Esophagus muscularis mucosa (tissue), 4 donors: ENCODE results near the gene KCNB1. TPM values are rescaled to one million over a fixed set of nuclear protein-coding genes. Genes with fewer than 3 reads are reported as not detected.
A peak's percentile ranks its signal among the peaks of the same experiment; 100 is the strongest.
"Not testable (repeated sequence)": the region's sequence is repeated elsewhere in the genome, so short reads cannot be mapped to it uniquely, and the experiment has no call there.

Source experiments
- DNase-seq: peaks from one replicate; pipeline ENCODE4 v3.0.0-alpha.2; 2017; ENCODE audit errors: extremely low spot score
- H3K27ac ChIP-seq, 4 donors: fragments of 200-600 bp; sonication (generic); replicated peaks in 1 of 4; 1 replicate in 3 of 4; 2 replicates in 1 of 4; pipeline ENCODE4 v1.5.1; 2016 to 2019; ENCODE audit warnings: mild to moderate bottlenecking in 1 of 4
- H3K27me3 ChIP-seq, 4 donors: fragments of 200-600 bp; sonication (generic); one replicate each; pipeline versions ENCODE4 v1.5.1 to v1.6.0; 2016 to 2019
- H3K36me3 ChIP-seq, 4 donors: fragments of 200-600 bp; sonication (generic); one replicate each; pipeline ENCODE4 v1.5.1; 2016 to 2019
- H3K4me1 ChIP-seq, 4 donors: fragments of 200-600 bp; sonication (generic); one replicate each; pipeline ENCODE4 v1.5.1; 2016 to 2019
- H3K4me3 ChIP-seq, 4 donors: fragments of 200-600 bp; sonication (generic); 1 replicate in 2 of 4; 2 replicates in 2 of 4; pipeline ENCODE4 v1.5.1; 2016 to 2019; ENCODE audit warnings: mild to moderate bottlenecking in 4 of 4, moderate library complexity in 1 of 4
- H3K9me3 ChIP-seq, 4 donors: fragments of 200-600 bp; sonication (generic); 1 replicate in 3 of 4; 2 replicates in 1 of 4; pipeline ENCODE4 v1.5.1; 2016 to 2019
- EP300 ChIP-seq: sonication (generic); formaldehyde crosslinking; IDR thresholded peaks from one replicate; pipeline ENCODE4 v1.6.1; 2017; ENCODE audit warnings: antibody characterized with exemption
- POLR2A ChIP-seq: fragments of 450-650 bp; IDR thresholded peaks from one replicate; pipeline ENCODE4 v1.6.1; 2017; ENCODE audit warnings: antibody characterized with exemption, moderate library complexity, mild to moderate bottlenecking, low read depth
- POLR2AphosphoS5 ChIP-seq, 2 donors: sonication (generic); formaldehyde crosslinking; IDR thresholded peaks; one replicate each; pipeline ENCODE4 v1.6.1; 2017; ENCODE audit warnings: antibody characterized with exemption in 2 of 2
- WGBS: methylation state at CpG from one replicate; pipeline ENCODE4 v1.1.5; 2018; 5-methylcytosine and 5-hydroxymethylcytosine counted together
- intact Hi-C: fragments of 100-400 bp; cut with DNase I; formaldehyde crosslinking; loops from one replicate; pipeline ENCODE4 v1.15.1; 2023
- total RNA-seq, 4 donors: library from RNA; depleted of rRNA; stranded (reverse); fragments of >200 nt; gene quantifications; one replicate each; pipeline versions ENCODE4 v1.1.0 to v1.2.1, GENCODE V29; 2016
- TF ChIP-seq, protein P1 (sequence below), 3 experiments: fragments of 200-600 bp in 2 of 3; fragments of 450-650 bp in 1 of 3; sonication (generic) in 2 of 3; IDR thresholded peaks; one replicate each; pipeline ENCODE4 v1.5.1; 2017 to 2019; ENCODE audit warnings: antibody characterized with exemption in 3 of 3, mild to moderate bottlenecking in 2 of 3, moderate library complexity in 1 of 3

Gene KCNB1
- total RNA-seq, 4 donors from 2014 or later: 32.3 to 55.5 (median 51.9) TPM

GRCh38 chr20:49415005-49415667 is 67.3 kb downstream of the KCNB1 start:
- H3K27me3 ChIP-seq: no peaks in the 10 kb centered on the region
- DNase-seq: no peak
- H3K27ac ChIP-seq: peak overlapping the region; percentile 79 to 91 (median 82)
- intact Hi-C loops: no loop called here
- H3K36me3 ChIP-seq: no peaks in the 10 kb centered on the region
- peaks cover 31 to 100% (median 99%) of the 10 kb centered on the region in 4 donors for H3K4me1 ChIP-seq
- H3K9me3 ChIP-seq: no peaks in the 10 kb centered on the region
- peak; percentile 6 to 29 for TF ChIP-seq POLR2AphosphoS5 (IDR thresholded peaks at IDR 0.05)
- TF ChIP-seq, protein P1, sequence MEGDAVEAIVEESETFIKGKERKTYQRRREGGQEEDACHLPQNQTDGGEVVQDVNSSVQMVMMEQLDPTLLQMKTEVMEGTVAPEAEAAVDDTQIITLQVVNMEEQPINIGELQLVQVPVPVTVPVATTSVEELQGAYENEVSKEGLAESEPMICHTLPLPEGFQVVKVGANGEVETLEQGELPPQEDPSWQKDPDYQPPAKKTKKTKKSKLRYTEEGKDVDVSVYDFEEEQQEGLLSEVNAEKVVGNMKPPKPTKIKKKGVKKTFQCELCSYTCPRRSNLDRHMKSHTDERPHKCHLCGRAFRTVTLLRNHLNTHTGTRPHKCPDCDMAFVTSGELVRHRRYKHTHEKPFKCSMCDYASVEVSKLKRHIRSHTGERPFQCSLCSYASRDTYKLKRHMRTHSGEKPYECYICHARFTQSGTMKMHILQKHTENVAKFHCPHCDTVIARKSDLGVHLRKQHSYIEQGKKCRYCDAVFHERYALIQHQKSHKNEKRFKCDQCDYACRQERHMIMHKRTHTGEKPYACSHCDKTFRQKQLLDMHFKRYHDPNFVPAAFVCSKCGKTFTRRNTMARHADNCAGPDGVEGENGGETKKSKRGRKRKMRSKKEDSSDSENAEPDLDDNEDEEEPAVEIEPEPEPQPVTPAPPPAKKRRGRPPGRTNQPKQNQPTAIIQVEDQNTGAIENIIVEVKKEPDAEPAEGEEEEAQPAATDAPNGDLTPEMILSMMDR (IDR thresholded peaks at IDR 0.05): no peak
- WGBS: 42% methylated on average over 8 of the region's 8 CpGs
- H3K4me3 ChIP-seq: peak overlapping the region in 1 of 4 donors; percentile 3

GRCh38 chr20:49413677-49414076 is 68.8 kb downstream of the KCNB1 start:
- intact Hi-C loops: no loop called here
- no peaks in the 10 kb centered on the region for H3K27me3 ChIP-seq
- H3K36me3 ChIP-seq: peaks cover 0 to 2% (median 0%) of the 10 kb centered on the region in 4 donors
- H3K4me3 ChIP-seq: no peak overlapping the region
- H3K4me1 ChIP-seq: peaks cover 25 to 100% (median 99%) of the 10 kb centered on the region in 4 donors
- TF ChIP-seq POLR2AphosphoS5 (IDR thresholded peaks at IDR 0.05) (no peak), POLR2A (no peak), EP300 (no peak)
- 96% methylated on average over 4 of the region's 4 CpGs for WGBS
- H3K9me3 ChIP-seq: no peaks in the 10 kb centered on the region
- DNase-seq: no peak
- peak overlapping the region; percentile 79 to 91 (median 82) for H3K27ac ChIP-seq

GRCh38 chr20:49412953-49413352 is 69.5 kb downstream of the KCNB1 start:
- H3K9me3 ChIP-seq: no peaks in the 10 kb centered on the region
- peak overlapping the region; percentile 79 to 91 (median 82) for H3K27ac ChIP-seq
- 59% methylated on average over 5 of the region's 6 CpGs for WGBS
- H3K36me3 ChIP-seq: peaks cover 0 to 2% (median 0%) of the 10 kb centered on the region in 4 donors
- TF ChIP-seq EP300: no peak
- TF ChIP-seq, protein P1 (IDR thresholded peaks at IDR 0.05): no peak
- TF ChIP-seq POLR2AphosphoS5 (IDR thresholded peaks at IDR 0.05): no peak
- no peak for TF ChIP-seq POLR2A
- H3K4me1 ChIP-seq: peaks cover 23 to 98% (median 96%) of the 10 kb centered on the region in 4 donors
- no peak overlapping the region for H3K4me3 ChIP-seq
- H3K27me3 ChIP-seq: no peaks in the 10 kb centered on the region
- no peak for DNase-seq
- intact Hi-C loops: no loop called here

- no peak for TF ChIP-seq POLR2A
- TF ChIP-seq, protein P1 (IDR thresholded peaks at IDR 0.05): no peak
- TF ChIP-seq POLR2AphosphoS5 (IDR thresholded peaks at IDR 0.05): no peak
- TF ChIP-seq EP300: no peak
- H3K4me1 ChIP-seq: peaks cover 23 to 96% (median 91%) of the 10 kb centered on the region in 4 donors
- intact Hi-C loops: no loop called here
- no peaks in the 10 kb centered on the region for H3K27me3 ChIP-seq
- H3K27ac ChIP-seq: peak overlapping the region; percentile 79 to 91 (median 82)
- no peak overlapping the region for H3K4me3 ChIP-seq
- DNase-seq: no peak
- no peaks in the 10 kb centered on the region for H3K9me3 ChIP-seq
- 81% methylated on average over 4 of the region's 4 CpGs for WGBS
- H3K36me3 ChIP-seq: peaks cover 0 to 3% (median 0%) of the 10 kb centered on the region in 4 donors
Measured at GRCh38 chr20:49412254-49412653, 70.2 kb downstream of the KCNB1 start.

- Histone ChIP-seq H3K36me3 (peaks cover 0 to 10% (median 0%) of the 10 kb centered on the region in 4 donors), H3K27ac (peak overlapping the region; percentile 79 to 91 (median 82)), H3K9me3 (no peaks in the 10 kb centered on the region), H3K4me1 (peaks cover 20 to 96% (median 83%) of the 10 kb centered on the region in 4 donors), H3K27me3 (no peaks in the 10 kb centered on the region), H3K4me3 (no peak overlapping the region)
- intact Hi-C loops: no loop called here
- peak in 1 of 2 donors; percentile 56 for TF ChIP-seq POLR2AphosphoS5 (IDR thresholded peaks at IDR 0.05)
- no peak for TF ChIP-seq POLR2A
- 35% methylated on average over 10 of the region's 10 CpGs for WGBS
- no peak for DNase-seq
Measured at GRCh38 chr20:49411221-49411925, 71.1 kb downstream of the KCNB1 start.

DNA sequence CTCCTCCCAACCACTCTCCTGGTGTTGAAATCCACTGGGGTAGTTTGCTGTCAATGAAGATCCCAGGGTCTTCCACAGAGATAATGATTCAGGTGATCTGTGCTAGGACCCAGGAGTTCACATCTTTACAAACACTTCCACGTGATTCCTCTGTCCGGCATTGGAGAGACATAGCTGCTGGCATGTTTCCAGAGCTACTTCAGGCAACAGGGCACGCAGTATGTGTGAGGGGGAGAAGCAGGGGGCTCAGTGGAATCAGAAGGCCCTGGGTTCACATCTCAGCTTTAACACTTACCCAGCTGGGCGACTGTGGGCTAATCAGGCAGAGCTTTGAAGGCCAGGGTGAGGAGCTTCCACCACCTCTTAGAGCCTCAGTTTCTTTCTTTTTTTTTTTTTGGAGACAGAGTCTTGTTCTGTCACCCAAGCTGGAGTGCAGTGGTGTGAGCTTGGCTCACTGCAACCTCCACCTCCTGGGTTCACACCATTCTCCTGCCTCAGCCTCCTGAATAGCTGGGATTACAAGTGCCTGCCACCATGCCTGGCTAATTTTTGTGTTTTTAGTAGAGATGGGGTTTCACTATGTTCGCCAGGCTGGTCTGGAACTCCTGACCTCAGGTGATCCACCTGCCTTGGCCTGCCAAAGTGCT is 72.4 kb downstream of the KCNB1 start:
- H3K27me3 ChIP-seq, H3K9me3 ChIP-seq, intact Hi-C loops, H3K4me3 ChIP-seq, DNase-seq: not testable (repeated sequence)
- WGBS: 32% methylated on average over 5 of the region's 5 CpGs
- Histone ChIP-seq H3K27ac (peak overlapping the region; percentile 79 to 91 (median 82)), H3K36me3 (peaks cover 0 to 10% (median 0%) of the 10 kb centered on the region in 4 donors), H3K4me1 (peaks cover 20 to 92% (median 75%) of the 10 kb centered on the region in 4 donors)
